GM19240 (cell line): Measurements from ENCODE around the gene POR.

Experiments
- DNase-seq: peaks from one replicate; pipeline ENCODE4 v3.0.0; 2011; ENCODE audit warnings: low spot score; ENCODE audit not compliant: insufficient read length

The POR gene

DNA sequence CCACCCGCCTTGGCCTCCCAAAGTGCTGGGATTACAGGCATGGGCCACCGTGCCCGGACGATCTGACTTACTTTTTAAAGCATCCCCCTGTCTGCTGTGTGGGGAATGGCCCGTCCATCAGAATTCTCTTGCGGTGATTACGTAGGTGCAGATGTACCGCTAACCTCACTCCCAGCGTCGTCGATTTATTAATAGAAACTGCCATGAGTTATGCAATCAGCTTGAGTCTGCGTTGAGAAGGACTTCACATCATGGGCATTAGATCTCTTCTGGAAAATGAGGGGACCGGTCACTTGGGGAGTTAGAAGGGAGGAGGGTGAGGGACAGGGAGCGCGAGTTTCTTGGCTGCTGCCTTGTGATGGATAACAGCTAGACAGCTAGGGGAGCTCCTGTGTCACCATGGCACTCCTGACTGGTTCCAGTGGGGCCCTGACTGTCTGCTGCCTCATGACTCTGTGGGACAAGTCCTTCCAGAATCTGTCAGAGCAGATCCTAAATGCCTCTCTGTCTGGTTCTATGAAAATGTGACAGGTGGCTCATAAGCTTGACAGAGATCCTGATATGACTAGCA lies 35.2 kb downstream of the POR start:
- no peak for DNase-seq

DNA sequence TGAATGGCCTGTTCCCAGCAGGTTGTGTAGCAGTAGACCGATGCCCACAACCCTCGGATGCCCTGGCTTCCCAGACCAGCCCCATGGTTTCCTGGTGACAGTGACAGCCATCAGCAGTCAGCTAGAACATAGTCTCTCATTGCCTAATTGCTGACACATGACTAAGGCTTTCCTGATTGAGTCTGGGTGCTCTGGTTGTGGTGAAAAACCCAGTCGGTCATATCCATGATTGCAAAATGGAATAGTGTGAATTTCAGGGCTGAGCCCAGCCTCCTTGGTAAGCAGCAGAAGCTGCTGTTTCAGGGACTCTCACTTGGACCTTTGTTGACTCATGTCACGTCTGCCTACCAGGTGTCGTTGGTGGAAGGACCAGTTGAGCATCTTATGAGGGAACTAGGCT lies 36.6 kb downstream of the POR start:
- DNase-seq: no peak

DNA sequence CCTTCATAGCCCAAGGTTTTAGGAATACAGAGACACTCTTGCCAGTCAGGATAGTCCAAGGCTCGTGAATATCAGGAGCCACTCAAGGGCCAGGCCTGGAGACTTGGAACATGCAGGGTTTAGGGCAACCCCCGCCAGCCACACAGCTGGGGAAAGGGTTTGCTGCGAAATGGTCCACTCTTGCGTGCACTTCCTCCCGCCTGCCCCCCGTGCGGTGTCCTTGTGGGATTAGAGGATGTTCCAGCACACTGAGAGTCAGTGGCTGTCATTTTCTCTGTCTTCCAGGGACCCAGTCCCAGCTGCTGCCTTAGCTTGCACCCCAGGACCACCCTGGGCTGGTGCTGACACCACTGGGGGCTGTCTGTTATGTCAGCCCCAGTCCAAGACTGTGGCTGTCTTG lies 38.5 kb downstream of the POR start:
- no peak for DNase-seq

DNA sequence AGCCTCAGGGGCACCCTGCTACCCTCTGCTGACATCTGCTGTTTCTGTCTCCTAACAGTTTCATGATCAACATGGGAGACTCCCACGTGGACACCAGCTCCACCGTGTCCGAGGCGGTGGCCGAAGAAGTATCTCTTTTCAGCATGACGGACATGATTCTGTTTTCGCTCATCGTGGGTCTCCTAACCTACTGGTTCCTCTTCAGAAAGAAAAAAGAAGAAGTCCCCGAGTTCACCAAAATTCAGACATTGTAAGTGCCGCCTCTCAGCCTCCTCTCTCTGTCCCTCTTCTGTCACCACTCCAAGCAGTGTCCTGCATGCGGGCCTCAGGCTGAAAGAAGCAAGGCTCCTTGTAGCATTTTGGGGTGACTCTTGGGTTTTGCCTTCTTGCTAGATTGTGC lies 39.0 kb downstream of the POR start:
- DNase-seq: no peak

DNA sequence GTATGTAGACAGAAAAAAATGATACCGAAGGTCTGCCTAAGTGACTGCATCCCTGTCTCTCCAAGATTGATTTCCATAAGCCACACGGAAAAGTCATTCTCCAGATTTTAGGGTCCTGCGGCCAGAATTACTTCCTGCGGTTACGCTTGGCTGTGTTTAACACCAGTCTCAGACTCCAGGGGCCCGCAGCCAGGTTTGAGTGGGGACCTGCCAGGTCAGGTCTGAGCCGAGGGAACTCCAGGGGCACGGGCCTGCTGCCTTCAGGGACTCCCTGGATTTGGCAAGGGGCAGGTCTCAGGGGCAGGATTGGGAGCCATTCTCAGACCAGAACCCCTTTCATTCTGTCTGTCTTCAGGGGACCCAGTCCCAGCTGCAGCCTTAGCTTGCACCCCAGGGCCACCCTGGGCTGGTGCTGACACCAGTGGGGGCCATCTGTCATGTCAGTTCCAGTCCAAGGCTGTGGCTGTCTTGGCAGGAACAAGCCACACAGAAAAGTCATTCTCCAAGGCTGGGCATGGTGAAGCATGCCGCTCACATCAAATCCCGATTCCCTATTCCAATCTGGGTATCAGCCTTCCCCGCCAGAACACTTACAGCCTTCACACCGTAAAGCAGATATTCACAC lies 40.5 kb downstream of the POR start:
- no peak for DNase-seq

DNA sequence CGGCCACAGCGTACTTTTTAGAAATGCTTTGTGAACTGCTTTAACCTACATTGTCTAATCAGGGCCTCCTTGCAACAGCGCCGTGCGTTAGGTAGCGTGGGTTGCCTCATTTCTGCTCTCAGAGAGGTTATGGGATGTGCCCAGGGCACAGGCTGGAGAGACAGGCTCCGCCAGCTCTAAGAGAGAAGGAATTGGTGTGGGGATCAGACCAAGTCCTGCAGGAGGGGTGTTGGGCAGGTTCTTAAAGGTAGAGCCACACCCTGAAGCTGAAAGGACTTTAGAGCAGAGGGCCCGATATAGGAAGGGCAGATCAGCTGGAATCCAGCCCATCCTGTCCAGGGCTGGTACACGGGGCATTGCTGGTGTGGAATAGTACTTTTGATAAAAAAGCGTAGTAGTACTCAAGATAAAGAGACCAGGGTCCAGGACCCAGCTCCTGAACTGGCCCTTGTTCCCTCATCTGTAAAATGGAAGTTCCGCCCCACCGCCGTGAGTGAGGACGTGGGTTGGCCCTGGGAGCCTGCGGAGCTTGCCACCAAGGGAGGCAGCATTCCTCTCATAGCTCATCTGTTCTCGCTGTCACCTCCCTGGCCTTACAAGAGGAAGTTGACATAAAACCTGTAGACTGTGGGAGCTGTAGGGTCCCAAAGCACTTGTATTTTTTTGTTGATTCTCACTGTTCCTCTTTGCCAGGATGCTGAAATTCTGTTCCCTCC lies 42.2 kb downstream of the POR start:
- DNase-seq: no peak

DNA sequence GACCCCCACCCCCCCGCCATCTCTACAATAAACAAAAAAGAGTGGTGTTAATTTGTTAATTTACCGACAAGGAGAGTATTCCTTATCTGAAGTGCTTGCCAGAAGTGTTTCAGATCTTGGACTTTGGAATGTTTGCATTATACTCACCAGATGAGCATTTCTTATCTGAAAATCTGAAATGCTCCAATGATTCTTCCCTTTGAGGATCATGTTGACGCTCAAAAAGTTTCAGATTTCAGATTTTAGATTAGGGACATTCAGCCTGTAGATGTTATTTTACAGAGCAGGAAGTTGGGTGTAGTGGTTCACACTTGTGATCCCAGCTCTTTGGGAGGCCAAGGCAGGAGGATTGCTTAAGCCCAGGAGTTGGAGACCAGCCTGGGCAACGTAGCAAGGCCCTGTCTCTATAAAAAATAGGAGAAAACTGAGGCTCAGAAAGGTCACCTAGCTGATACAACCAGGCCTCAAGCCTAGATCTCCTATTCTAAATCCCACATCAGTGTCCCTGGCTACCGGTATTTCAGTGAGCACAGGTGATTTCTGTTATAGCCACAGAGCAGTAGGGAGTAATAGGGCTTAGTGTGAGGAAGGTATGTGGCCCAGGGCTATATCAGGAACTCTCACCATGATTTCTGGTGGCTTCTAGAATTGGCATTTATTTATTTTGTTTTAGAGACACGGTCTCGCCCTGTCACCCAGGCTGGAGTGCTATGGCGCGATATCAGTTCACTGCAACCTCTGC lies 44.0 kb downstream of the POR start:
- no peak for DNase-seq

DNA sequence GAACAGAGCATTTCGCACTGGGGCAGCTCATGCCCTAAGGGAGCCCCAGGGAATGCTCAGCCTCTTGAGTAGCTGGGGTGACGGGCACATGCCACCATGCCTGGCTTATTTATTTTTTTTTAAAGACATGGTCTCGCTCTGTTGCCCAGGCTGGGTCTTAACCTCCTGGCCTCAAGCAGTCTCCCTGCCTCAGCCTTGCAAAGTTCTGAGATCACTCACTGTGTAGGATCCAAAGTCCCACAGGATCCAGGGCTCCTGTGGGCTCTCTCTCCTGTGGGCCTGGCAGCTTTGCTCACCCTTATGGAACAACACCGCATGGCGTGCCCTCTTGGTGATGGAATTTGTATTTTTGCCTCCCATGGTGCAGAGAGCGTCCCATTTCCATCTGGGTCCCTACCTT lies 45.4 kb downstream of the POR start:
- no peak for DNase-seq

DNA sequence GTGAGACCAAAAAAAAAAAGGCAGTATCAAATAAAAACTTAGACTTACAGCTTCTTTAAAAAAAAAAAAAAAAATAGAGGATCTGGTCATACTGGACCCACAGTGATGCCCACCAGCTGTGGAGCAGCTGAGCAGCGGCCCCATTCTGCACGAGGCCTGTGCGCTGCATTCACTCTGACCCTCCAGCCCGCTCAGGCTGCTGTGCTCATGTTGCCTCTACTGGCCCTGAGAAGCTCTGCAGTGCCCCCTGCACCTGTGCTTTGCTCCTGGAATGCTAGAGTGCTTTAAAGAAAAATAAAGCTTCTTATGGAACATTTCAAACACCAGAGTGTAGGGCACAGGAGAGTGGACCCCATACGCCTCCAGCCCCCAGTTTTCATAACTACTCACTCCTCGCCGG lies 46.3 kb downstream of the POR start:
- DNase-seq: no peak

DNA sequence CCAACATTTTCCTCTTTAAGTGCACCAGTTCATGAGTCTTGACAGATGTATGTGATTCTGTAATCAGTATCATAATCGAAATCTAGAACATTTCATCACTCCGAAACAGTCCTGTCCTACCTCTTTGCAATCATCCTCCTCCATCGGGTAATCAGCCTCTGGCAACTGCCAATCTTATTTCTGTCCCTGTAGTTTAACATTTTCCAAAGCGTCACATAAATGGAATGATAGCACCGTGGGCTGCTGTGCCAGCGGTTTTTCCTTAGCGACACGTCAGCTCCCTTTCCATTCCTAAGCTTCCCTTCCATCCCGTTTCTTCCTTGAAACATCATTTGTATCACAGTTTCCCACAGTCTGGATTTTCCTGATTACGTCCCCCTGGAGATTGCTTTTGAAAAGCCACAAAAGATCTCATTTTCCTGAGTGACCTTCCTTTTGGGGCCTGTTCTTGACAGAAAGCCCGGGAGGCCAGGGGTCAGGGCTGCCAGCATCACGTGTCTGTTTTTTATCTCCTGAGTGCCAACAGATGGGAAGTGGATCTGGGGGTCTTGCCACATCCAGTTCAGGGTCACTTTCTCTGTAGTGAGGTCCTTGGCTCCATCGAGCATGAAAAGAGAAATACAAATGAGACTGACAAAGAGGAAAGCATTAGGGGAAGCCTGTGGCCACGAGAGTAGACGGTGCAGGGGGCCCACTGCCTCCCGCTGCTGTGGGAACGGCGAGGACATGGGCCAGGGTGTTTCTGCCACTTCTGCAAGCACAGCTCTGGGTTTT lies 47.8 kb downstream of the POR start:
- no peak for DNase-seq

DNA sequence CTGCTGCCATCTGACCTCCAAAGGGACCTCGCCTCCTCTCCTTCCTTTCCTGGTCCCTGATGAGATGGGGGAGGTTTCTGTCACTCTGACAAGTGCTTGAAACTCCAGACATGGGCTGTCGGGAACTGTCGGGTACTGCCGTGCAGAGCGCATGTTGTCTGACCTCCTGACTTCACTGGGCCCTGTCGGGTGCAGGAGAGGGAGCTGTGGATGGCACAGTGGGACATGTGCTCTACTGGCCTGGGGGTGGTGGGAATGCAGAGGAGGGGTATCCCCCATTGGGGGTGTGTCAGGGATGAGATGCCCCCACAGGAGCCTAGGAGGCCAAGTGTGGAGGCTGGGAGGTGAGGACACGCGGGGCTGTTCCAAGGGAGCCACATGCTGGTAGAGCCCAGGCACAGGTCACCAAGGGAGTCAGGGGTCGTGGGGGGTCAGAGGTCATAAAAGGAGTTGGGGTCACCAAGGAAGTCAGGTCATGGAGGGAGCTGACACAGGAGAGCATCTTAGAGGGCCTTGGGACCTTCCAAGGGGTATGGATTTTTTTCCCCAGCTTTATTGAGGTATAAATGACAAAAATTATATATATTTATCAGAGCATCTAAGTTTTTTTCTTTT lies 48.5 kb downstream of the POR start:
- DNase-seq: no peak

DNA sequence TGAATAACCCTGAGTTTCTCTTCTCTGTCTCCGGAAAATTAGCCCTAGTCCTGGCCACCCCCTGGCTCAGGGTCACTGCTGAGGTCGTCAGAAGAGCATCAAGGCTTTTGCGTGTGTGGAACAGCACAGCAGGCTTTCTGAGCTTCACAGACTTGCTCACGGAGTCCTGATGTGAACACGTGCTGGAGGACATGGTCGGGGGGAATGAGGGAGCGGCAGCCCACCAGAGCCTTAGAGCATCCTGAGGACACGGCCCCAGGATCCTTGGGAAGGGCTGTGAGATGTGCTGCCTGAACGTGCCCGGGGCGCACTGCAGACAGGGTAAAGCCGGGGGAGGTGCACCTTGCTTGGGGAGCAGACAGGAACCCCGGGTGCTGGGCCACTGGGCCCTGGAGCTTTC lies 50.7 kb downstream of the POR start:
- no peak for DNase-seq

DNA sequence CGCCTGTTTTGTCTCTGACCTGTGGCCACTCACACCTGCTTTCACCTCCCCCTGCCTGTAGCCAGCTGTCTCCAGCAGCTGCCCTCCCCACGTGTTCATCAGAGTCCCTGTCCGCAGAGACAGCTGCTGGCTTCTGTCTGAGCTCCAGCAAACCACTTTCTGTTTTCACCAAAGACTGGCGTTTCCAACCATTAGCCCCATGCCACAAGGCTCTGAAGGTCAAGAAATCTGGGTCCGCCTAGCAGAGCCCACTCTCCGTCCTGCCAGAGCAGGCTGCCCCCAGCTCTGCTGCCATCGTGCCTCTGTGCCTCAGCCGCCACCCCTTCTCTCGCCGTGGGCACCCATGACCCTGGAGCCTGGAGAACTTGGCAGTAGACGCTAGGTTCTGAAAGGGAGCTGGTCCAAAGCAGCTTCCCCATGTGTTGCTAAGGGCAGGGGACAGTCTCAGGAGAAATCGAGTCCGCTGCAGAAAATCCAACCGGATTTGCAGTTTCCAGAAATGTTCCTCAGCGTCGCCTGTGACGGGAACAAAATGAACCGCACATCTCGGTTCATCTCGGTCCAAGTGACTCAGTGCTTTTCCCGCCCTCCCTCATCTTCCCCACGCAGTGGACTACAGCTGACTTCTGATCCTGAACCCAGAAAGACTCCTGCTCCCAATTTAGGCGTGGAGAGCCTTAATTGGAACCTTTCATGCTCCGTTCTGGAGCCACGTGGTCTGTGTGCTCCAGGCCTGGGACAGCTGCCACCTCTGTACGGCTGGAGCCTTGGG lies 51.4 kb downstream of the POR start:
- no peak for DNase-seq

DNA sequence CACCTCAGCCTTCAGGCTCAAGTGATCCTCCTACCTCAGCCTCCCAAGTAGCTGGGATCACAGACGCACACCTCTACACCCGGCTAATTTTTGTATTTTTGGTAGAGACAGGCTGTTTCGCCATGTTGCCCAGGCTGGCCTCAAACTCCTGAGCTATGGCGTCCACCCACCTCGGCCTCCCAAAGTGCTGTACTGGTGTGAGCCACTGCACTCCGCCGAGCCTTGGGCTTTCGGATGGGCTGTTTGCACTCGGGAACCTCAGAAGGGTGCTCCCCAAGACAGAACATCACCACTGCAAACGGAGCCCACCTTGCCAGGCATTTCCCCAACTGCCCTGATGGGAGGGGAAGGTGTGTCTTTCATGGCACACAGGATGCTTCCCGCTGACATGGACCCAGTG lies 52.1 kb downstream of the POR start:
- no peak for DNase-seq

DNA sequence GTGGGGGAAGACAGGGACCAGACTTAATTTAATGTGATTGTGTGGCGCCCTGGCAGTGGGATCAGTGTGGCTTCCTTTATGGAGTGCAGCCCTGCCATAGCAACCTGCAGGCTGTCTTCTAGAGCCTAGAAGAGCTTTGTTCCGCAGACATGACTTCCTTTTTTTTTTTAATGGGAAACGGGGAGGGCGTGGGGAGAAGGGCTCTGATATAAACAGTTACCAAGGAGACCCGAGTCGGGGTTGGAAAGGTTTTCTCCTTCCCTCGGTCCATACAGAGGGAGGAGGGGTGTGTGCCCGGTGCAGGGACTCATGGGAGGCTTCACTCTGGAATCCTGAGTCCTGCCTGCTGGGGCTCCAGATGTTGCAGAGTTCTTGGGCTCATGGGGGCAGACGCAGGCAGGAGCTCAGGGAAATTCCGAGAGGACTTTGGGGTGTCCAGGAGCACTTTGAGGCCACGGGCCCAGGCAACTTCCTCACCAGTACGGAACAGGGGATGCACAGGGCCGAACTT lies 52.6 kb downstream of the POR start:
- DNase-seq: no peak

DNA sequence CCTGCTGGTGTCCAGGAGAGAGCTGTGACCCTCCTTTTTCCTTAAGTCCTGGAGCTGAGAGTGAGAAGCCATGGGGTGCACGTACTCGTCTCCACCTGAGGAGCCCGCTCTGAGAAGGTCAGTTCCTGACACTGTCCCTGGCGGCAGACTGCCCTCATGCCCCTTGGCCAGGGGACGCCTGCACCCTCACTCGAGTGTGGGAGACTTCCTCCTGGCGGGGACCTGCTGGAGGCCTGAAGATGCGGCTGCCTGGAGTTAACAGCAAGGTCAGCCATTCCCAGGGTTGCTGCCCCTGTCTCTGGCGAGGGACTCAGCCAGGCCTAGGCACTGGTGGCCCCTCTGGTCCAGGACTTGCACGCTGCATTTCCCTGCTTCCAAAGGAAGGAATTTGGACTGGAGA lies 53.1 kb downstream of the POR start:
- no peak for DNase-seq

DNA sequence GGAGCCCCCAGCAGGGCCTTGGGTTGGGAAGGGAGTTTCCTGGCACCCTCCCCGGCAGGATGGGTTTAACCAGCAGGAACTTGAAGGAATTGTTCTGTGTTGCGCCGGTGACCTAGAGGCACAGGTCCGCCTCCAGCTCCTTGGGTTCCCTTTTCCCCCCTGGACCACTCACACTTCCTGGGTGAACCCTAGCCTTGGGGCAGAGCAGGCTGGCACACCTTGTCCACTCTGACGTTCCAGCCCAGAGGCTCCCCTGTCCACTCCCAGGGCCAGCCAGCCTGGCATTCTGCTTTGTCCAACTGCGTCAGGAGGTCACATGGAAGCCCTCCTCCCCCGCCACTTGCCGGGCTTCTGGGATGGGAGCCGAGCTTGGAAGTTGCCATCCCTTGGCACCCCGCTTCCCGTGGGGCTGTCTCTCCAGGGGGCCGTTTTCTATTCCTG lies 53.6 kb downstream of the POR start:
- DNase-seq: no peak

DNA sequence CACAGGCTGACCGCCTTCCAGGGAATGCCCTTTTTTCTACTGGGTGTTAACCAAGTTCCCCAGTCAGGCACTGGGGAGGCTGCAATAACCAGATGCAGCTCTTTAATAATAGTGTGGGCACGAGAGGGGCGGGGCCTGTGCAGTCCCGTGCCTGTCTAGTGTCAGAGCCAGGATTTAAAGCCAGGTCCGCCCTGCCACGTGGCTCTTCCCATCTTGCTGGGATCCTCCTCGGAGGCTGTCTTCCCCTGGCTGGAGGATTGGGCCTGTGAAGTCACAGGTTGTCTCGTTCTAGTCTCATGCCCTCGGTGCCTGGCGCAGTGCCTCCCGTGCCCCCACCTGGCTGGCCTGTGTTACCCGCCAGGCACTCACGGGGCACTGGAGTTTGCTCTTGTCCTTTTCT lies 54.2 kb downstream of the POR start:
- no peak for DNase-seq

DNA sequence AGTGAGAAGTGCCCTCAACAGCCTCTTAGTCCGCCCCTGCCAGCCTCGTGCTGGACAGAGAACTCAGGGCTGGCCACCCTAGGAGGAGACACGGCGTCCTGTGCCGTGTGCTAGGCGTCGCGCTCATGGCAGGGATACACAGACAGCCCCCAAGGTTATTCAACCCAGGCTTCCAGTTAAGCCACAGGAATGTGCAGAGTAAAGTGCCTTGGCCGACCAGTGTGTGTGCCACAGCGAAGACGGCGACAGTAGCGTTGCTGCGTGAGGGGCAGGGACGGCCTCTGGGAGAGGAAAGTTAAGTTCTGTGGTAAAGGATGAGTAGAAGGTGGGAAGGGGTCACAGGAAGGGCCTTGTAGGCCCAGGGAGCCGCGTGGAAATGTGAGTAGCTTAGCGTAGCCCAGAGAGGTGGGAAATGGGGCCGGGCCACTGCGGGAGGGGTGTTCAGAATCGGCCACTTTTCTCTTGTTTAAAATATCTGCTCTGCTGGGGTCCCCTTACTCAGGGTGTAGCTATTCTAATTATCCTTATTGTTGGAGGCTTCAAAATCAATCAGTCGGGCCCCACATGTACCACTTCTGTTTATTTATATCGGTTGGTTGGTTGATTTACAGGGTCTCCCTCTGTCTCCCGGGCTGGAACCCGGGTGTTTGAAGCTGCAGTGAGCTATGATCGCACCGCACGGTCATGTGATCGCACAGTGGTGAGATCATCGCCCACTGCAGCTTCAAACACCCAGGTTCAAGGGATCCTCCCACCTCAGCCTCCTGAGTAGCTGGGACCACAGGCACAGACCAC lies 54.9 kb downstream of the POR start:
- no peak for DNase-seq
